GM19351 (cell line): Measurements from ENCODE around the gene ANKS1B.
A peak's percentile ranks its signal among the peaks of the same experiment; 100 is the strongest.
"Not testable (repeated sequence)": the region's sequence is repeated elsewhere in the genome, so short reads cannot be mapped to it uniquely, and the experiment has no call there.

Experiments
- ATAC-seq: cut with Tn5 transposase; IDR thresholded peaks from one replicate; pipeline ENCODE4 v1.9.1; 2021; ENCODE audit warnings: mild to moderate bottlenecking, moderate library complexity; ENCODE audit not compliant: unreplicated experiment

ANKS1B gene

GRCh38 chr12:99984271-99985128 is at the start of gene ANKS1B:
Gene ANKS1B (minus strand): TSS chr12:99984936. CDS start chr12:99984237, 699 bp downstream.
- ATAC-seq, result peak; percentile 67

GRCh38 chr12:100031836-100032235 is 47.1 kb upstream of the ANKS1B start:
- ATAC-seq, result no peak

- no peak for ATAC-seq
Observed at GRCh38 chr12:100027671-100028070, 42.9 kb upstream of the ANKS1B start.

- ATAC-seq, result no peak
Observed at GRCh38 chr12:100026241-100026640, 41.5 kb upstream of the ANKS1B start.

- ATAC-seq, result no peak
Observed at GRCh38 chr12:100024974-100025555, 40.3 kb upstream of the ANKS1B start.

GRCh38 chr12:100020370-100020769 is 35.6 kb upstream of the ANKS1B start:
- no peak for ATAC-seq

- ATAC-seq, result no peak
Observed at GRCh38 chr12:100017056-100017455, 32.3 kb upstream of the ANKS1B start.

- not testable (repeated sequence) for ATAC-seq
Observed at GRCh38 chr12:100016304-100016703, 31.6 kb upstream of the ANKS1B start.

- not testable (repeated sequence) for ATAC-seq
Observed at GRCh38 chr12:100005846-100006245, 21.1 kb upstream of the ANKS1B start.

- no peak for ATAC-seq
Observed at GRCh38 chr12:99997806-99998205, 13.1 kb upstream of the ANKS1B start.

GRCh38 chr12:99996095-99996494 is 11.4 kb upstream of the ANKS1B start:
- no peak for ATAC-seq

- ATAC-seq, result no peak
Observed at GRCh38 chr12:99985631-99986030, 895 bp upstream of the ANKS1B start.

- ATAC-seq, result peak; percentile 49
Observed at GRCh38 chr12:99985129-99985570, 414 bp upstream of the ANKS1B start.

- no peak for ATAC-seq
Observed at GRCh38 chr12:99983456-99984258, 1.1 kb downstream of the ANKS1B start.

- ATAC-seq, result no peak
Observed at GRCh38 chr12:99981639-99982190, 3.0 kb downstream of the ANKS1B start.

- ATAC-seq, result no peak
Observed at GRCh38 chr12:99979471-99979870, 5.3 kb downstream of the ANKS1B start.

- ATAC-seq, result no peak
Observed at GRCh38 chr12:99978152-99978551, 6.6 kb downstream of the ANKS1B start.

GRCh38 chr12:99977550-99977949 is 7.2 kb downstream of the ANKS1B start:
- ATAC-seq, result no peak

GRCh38 chr12:99976762-99977161 is 8.0 kb downstream of the ANKS1B start:
- ATAC-seq, result no peak

GRCh38 chr12:99975321-99975720 is 9.4 kb downstream of the ANKS1B start:
- ATAC-seq, result no peak

- ATAC-seq, result no peak
Observed at GRCh38 chr12:99974146-99974545, 10.6 kb downstream of the ANKS1B start.
